HG03280 (cell line): ENCODE data around the gene SQSTM1.

Source experiments
- ATAC-seq: cut with Tn5 transposase; IDR thresholded peaks from one replicate; pipeline ENCODE4 v1.9.1; 2021; ENCODE audit warnings: mild to moderate bottlenecking, moderate library complexity; ENCODE audit not compliant: unreplicated experiment

Gene SQSTM1

DNA sequence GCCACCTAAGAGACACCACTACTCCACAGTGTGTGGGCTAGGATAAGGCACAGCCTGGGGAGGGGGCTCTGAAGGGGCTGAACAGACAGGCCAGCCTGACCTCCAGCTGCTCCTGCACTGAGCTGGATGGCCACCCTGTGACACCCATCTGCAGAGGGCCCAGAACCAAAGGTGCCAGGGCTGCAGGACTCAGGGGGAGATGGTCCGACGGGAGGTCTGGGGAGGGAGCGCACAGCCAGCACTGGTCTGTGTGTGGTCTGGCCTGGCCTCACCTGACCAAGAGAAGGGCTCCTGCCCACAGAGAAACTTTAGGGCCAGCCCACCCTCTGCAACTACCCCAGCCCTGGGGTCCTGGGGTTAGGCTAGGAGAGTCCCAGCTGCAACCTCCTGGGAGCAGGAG lies 26.1 kb upstream of the SQSTM1 start:
- ATAC-seq = no peak

GRCh38 chr5:179795049-179795862 lies 25.4 kb upstream of the SQSTM1 start:
- ATAC-seq = peak; percentile 1

- ATAC-seq = peak; percentile 78
These were observed 24.6 kb upstream of the SQSTM1 start for GRCh38 chr5:179795863-179796833.

DNA sequence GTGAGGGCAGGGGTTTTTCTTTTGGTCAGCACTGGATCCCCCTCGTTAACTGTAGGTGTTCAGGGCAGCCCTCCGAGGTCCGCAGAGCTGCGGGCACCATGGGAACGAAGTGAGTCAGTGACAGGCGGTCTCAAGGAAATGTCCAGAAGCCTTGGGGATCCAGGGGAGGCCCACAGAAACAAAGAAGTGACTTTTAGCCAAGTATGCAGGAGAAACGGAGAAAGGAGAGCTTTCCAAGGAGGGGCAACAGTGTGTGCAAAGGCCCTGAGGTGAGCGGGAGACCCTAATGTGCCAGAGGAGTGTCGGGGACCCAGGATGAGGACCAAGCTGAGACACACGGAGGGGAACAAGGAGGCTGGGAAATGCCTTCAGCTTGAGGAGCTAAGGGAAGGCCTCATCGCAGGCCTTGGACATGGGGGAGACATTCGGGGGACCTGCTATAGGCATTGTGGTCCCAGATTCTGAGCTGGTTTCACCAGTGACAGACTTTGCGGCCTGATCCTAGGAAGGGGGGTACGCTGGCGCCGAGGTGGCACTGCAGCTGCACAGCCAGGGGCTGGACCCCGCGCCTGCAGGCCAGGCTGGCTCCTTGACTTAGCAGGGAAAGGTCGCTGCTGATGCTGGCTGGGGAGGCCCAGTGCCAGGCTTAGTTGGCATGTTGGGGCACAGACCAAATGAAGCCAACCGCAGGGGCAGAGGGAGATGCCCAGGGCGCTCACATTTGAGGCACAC lies 23.7 kb upstream of the SQSTM1 start:
- no peak for ATAC-seq

GRCh38 chr5:179797741-179798140 lies 23.0 kb upstream of the SQSTM1 start:
- ATAC-seq = no peak

- no peak for ATAC-seq
These were observed 22.4 kb upstream of the SQSTM1 start for GRCh38 chr5:179798144-179798770.

- no peak for ATAC-seq
These were observed 21.7 kb upstream of the SQSTM1 start for GRCh38 chr5:179798771-179799643.

- ATAC-seq = no peak
These were observed 21.1 kb upstream of the SQSTM1 start for GRCh38 chr5:179799644-179799973.

GRCh38 chr5:179800071-179800695 lies 20.5 kb upstream of the SQSTM1 start:
- no peak for ATAC-seq

DNA sequence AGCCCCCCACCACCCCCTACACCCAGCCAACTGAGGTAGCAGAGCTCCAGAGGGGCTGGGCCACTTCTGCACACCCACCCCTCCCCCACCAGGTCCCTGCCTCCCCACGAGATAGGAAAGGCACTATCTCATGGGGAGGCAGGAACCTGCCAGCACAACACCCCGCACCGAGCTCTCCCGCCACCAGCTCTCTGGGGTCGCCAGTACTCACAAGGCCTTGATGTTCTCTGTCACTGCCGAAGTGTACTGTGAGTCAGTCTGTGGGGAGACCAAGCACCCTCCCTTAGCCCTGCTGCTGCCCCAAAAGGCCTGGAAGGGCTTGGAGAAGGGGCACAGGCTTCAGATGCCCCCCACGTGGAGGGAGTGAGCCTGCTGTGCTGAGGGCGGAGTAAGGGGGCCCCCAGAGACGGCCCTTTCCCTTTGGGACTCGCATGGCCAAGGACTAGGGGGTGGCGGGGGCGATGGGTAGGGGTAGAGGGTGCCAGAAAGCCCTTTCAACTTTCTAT lies 20.0 kb upstream of the SQSTM1 start:
- ATAC-seq = no peak

DNA sequence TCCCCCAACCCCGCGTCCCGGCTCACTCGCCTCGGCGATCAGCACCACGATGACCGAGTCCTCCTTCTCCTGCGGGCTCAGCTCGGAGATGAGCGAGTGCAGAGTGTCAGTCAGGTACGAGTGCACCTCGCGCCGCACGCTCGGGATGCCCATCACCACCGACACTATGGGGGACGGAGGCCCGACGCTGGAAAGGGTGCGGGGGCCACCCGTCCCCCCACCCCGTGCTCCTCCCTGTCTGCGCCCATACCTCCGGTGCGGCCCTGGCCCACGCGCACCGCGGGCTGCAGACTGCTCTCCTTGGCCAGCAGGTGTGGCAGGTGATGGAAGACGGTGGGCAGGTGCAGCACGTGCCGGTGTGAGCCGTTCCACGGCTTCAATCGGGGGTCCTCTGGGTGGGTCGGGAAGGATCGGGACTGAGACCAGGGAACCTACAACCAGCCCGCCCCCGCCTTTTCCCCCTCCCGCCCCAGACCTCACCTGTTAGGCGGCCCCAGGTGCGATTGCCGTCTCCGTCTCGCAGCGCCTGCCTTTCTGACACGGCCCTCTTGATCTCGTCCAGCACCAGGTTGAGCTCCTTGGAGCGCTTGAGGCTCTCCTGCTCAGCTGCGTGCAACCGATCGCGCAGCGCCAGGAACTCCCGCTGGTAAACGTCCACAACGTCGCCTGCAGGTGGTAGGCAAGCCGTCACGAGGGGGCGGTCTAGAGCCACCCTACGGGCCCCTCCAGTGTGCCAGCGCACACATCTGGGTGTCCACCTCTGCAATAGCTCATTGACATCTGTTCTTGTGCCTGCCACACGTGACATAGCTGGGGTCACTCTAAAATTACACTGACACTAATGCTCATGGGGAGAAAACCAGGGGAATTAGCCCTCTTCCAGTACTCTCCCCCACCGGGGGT lies 19.1 kb upstream of the SQSTM1 start:
- ATAC-seq = peak; percentile 32

GRCh38 chr5:179802207-179802883 lies 18.4 kb upstream of the SQSTM1 start:
- no peak for ATAC-seq

DNA sequence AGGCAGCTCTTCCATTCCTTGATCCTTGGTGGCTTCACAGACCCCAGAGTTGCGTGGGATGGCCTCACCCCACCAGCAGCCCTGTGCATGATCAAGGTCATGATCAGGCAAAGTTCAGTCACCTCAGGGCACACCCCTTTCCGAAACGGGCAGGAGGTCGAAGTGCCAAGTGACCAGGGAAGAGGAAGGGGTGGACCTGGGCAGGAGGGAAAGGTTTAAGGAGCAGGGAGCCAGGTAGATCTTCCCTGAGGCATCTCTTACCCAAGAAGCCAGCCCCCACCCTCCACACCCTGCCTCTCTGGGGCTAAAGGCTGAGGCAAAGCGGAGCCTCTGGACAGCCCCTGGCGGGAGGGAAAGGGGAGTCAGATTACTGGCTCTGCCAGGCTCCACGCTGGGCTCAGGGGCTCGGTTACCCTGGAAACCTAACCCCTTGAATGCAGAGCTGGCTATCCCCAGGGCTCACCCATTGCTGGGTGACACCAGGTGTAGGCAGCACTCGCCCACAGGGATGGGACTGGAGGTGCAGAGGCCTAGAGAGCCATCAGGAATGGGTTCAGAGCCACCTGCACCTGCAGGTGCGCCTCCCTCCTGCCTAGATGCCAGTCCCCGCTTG lies 17.6 kb upstream of the SQSTM1 start:
- no peak for ATAC-seq

DNA sequence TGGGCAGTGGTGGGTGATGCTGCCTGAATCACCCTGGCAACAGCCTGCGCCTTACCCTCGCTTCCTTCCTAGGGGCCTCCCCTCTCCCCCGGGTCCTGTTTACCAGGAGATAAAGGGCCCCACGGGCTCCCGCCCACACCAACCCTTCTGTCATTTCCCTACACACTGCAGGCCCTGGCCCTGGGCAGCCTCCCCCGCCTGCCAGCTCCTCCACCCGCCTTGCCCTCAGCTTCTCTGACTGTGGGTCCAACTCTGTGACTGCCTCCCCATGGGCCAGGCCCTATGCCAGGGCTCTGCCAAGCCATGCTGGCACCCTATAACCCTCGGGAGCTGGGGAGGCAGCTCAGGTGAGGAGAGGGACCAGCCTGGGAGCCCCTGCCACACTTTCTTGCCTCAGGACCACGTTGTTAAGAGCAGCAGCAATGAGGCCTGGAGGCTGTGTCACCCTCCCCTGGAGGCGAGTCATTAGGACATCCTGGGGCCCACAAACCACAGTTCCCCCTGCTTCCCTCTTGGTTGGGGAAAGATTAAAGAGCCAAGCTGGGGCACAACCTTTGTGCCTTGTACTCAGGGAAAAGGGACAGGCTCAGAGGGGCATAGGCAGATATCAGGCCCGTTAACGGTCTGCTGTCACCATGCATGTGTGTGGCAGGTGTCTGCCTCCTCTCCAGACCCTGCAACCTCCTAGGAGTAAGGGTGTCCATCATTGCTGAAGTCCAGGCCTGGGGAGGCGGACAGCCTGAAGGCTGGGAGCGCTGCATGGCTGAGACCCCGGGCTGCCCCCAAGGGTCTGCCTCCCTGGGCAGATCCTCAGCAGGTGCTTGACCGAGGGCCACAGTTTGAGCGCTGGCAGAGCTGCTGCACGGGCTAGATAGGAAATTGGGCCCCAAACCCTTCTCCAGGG lies 16.8 kb upstream of the SQSTM1 start:
- no peak for ATAC-seq

DNA sequence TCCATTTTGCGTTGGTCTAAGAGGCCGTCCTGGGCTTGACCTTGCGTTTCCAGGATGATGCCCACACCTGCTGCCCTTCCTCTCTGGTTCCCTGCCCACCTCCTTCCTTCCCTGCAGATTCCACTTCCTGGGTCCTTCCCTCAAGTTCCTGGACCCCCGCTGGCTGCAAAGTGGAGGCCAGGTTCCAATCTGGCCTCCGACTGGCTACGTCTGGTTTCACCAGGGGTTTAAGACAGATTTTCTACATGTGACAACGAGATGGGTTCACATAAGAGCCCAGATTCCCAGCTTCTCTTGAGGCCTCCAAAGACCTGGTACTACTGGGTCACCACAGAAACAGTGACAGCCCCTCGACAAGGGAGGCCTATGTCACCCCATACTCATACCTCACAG lies 16.2 kb upstream of the SQSTM1 start:
- no peak for ATAC-seq

DNA sequence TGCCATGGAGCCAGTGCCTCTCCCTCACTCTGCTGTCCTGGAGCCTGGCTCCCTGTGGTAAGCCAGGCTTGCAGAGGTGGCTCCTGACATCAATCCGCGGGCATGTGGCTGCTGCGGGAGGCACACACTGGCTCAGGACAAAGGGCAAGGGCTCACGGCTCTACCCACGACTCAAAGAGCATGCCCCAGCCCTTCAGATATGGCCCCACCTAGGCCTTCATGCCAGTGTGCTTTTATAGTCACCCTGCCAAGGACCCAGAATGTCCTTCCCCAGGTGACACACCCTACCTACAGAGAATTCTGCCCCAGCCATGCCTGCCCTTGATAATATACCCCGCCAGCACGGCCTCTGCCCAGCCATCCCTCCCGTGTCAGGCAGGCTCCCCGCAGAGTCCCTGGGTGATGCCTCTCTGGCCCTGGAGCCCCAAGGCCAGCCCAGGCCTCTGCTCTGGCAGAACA lies 15.6 kb upstream of the SQSTM1 start:
- no peak for ATAC-seq
